IPS DF 6.9 (cell line): ENCODE data around the gene ST8SIA2.

Source experiments
- DNase-seq: peaks from one replicate; pipeline ENCODE4 v3.0.0-alpha.2; 2013; ENCODE audit warnings: low read depth, low spot score
- H3K27ac ChIP-seq: one replicate; pipeline ENCODE4 v1.5.1; 2013; ENCODE audit warnings: low read length, control low read depth
- H3K27me3 ChIP-seq: 2 replicates; pipeline ENCODE4 v1.6.1; 2013; ENCODE audit warnings: mild to moderate bottlenecking, low read length; ENCODE audit not compliant: control insufficient read depth, insufficient read depth
- H3K36me3 ChIP-seq: 2 replicates; pipeline ENCODE4 v1.6.1; 2013; ENCODE audit warnings: low read length; ENCODE audit not compliant: control insufficient read depth, insufficient read depth
- H3K4me1 ChIP-seq: 2 replicates; pipeline ENCODE4 v1.6.1; 2013; ENCODE audit warnings: low read length; ENCODE audit not compliant: control insufficient read depth, insufficient read depth
- H3K4me3 ChIP-seq: 2 replicates; pipeline ENCODE4 v1.5.1; 2013; ENCODE audit warnings: mild to moderate bottlenecking, low read length
- H3K9me3 ChIP-seq: 2 replicates; pipeline ENCODE4 v1.6.1; 2013; ENCODE audit warnings: low read length, inconsistent platforms; ENCODE audit not compliant: control insufficient read depth, insufficient read depth
- WGBS: extraction: QIAGEN DNeasy Blood & Tissue Kit; methylation state at CpG from one replicate; pipeline ENCODE4 v1.1.7; 2013; ENCODE audit warnings: mixed read lengths, missing lambda C conversion rate; ENCODE audit not compliant: insufficient read length, insufficient coverage; 5-methylcytosine and 5-hydroxymethylcytosine counted together

The ST8SIA2 gene

GRCh38 chr15:92399271-92399950, 5.7 kb downstream of the ST8SIA2 start:
- Histone ChIP-seq H3K36me3 (no peaks in the 10 kb centered on the region), H3K27ac (no peak overlapping the region), H3K9me3 (no peaks in the 10 kb centered on the region), H3K27me3 (peaks cover 10% of the 10 kb centered on the region; the same call in 1 of the 2 replicates), H3K4me1 (0 out of 2 replicates have a peak, but pooled peaks cover 2% of the 10 kb centered on the region), H3K4me3 (no peak overlapping the region)
- DNase-seq: no peak
- no CpG with 5 or more reads among the region's 8 CpGs for WGBS

GRCh38 chr15:92400573-92400972, 6.9 kb downstream of the ST8SIA2 start:
- Histone ChIP-seq H3K27ac (no peak overlapping the region), H3K4me3 (no peak overlapping the region), H3K4me1 (0 out of 2 replicates have a peak, but pooled peaks cover 2% of the 10 kb centered on the region), H3K9me3 (no peaks in the 10 kb centered on the region), H3K27me3 (peaks cover 5% of the 10 kb centered on the region; the same call in 1 of the 2 replicates), H3K36me3 (no peaks in the 10 kb centered on the region)
- no peak for DNase-seq
- no CpG with 5 or more reads among the region's 8 CpGs for WGBS

- H3K9me3 ChIP-seq: no peaks in the 10 kb centered on the region
- no CpG with 5 or more reads among the region's 26 CpGs for WGBS
- no peak for DNase-seq
- H3K4me3 ChIP-seq: no peak overlapping the region
- no peak overlapping the region for H3K27ac ChIP-seq
- H3K36me3 ChIP-seq: no peaks in the 10 kb centered on the region
- peaks cover under 1% of the 10 kb centered on the region; the same call in 1 of the 2 replicates for H3K27me3 ChIP-seq
- H3K4me1 ChIP-seq: 0 out of 2 replicates have a peak, but pooled peaks cover 2% of the 10 kb centered on the region
Observed at GRCh38 chr15:92400980-92401787, 7.5 kb downstream of the ST8SIA2 start.

GRCh38 chr15:92402751-92403150, 9.1 kb downstream of the ST8SIA2 start:
- H3K27me3 ChIP-seq: no peaks in the 10 kb centered on the region
- H3K27ac ChIP-seq: no peak overlapping the region
- WGBS: no CpG with 5 or more reads among the region's 5 CpGs
- H3K4me3 ChIP-seq: no peak overlapping the region
- no peak for DNase-seq
- H3K36me3 ChIP-seq: no peaks in the 10 kb centered on the region
- 0 out of 2 replicates have a peak, but pooled peaks cover 2% of the 10 kb centered on the region for H3K4me1 ChIP-seq
- no peaks in the 10 kb centered on the region for H3K9me3 ChIP-seq

GRCh38 chr15:92405942-92406341, 12.3 kb downstream of the ST8SIA2 start:
- Histone ChIP-seq H3K27ac (no peak overlapping the region), H3K27me3 (no peaks in the 10 kb centered on the region), H3K9me3 (no peaks in the 10 kb centered on the region), H3K4me1 (0 out of 2 replicates have a peak, but pooled peaks cover 2% of the 10 kb centered on the region), H3K4me3 (no peak overlapping the region), H3K36me3 (no peaks in the 10 kb centered on the region)
- WGBS: no CpG with 5 or more reads among the region's 5 CpGs
- no peak for DNase-seq

GRCh38 chr15:92407321-92407720, 13.6 kb downstream of the ST8SIA2 start:
- no peaks in the 10 kb centered on the region for H3K36me3 ChIP-seq
- DNase-seq: no peak
- H3K4me3 ChIP-seq: no peak overlapping the region
- H3K27ac ChIP-seq: no peak overlapping the region
- WGBS: no CpG with 5 or more reads among the region's 6 CpGs
- no peaks in the 10 kb centered on the region for H3K9me3 ChIP-seq
- no peaks in the 10 kb centered on the region for H3K4me1 ChIP-seq
- no peaks in the 10 kb centered on the region for H3K27me3 ChIP-seq

- Histone ChIP-seq H3K36me3 (no peaks in the 10 kb centered on the region), H3K4me1 (no peaks in the 10 kb centered on the region), H3K4me3 (no peak overlapping the region), H3K27me3 (no peaks in the 10 kb centered on the region), H3K9me3 (no peaks in the 10 kb centered on the region), H3K27ac (no peak overlapping the region)
- WGBS: no CpG with 5 or more reads among the region's 5 CpGs
- DNase-seq: no peak
Observed at GRCh38 chr15:92407916-92408315, 14.2 kb downstream of the ST8SIA2 start.

GRCh38 chr15:92409006-92409405, 15.3 kb downstream of the ST8SIA2 start:
- whole genome bisulfite sequencing: no CpG with 5 or more reads among the region's 5 CpGs
- no peak overlapping the region for H3K4me3 ChIP-seq
- H3K27ac ChIP-seq: no peak overlapping the region
- H3K9me3 ChIP-seq: no peaks in the 10 kb centered on the region
- DNase-seq: no peak
- H3K4me1 ChIP-seq: no peaks in the 10 kb centered on the region
- no peaks in the 10 kb centered on the region for H3K36me3 ChIP-seq
- no peaks in the 10 kb centered on the region for H3K27me3 ChIP-seq

GRCh38 chr15:92409521-92409920, 15.8 kb downstream of the ST8SIA2 start:
- H3K4me1 ChIP-seq: no peaks in the 10 kb centered on the region
- H3K27me3 ChIP-seq: no peaks in the 10 kb centered on the region
- no CpG with 5 or more reads among the region's 8 CpGs for WGBS
- no peaks in the 10 kb centered on the region for H3K36me3 ChIP-seq
- H3K9me3 ChIP-seq: no peaks in the 10 kb centered on the region
- no peak overlapping the region for H3K27ac ChIP-seq
- no peak for DNase-seq
- H3K4me3 ChIP-seq: no peak overlapping the region

GRCh38 chr15:92410537-92410936, 16.9 kb downstream of the ST8SIA2 start:
- no peak for DNase-seq
- no peaks in the 10 kb centered on the region for H3K36me3 ChIP-seq
- no peaks in the 10 kb centered on the region for H3K27me3 ChIP-seq
- no peak overlapping the region for H3K4me3 ChIP-seq
- no peaks in the 10 kb centered on the region for H3K4me1 ChIP-seq
- no peaks in the 10 kb centered on the region for H3K9me3 ChIP-seq
- no CpG with 5 or more reads among the region's 6 CpGs for WGBS
- H3K27ac ChIP-seq: no peak overlapping the region
